Astrocyte (in vitro differentiated cells and primary cell): Measurements from ENCODE around the gene ITK. TPM values are rescaled to one million over a fixed set of nuclear protein-coding genes. Genes with fewer than 3 reads are reported as not detected.

Source experiments
- DNase-seq: peaks from one replicate; pipeline ENCODE4 v3.0.0-alpha.2; 2010; ENCODE audit warnings: low read depth
- FAIRE-seq: peaks from 2 replicates; lab custom pipeline; 2011; peaks lifted over from hg19 to GRCh38; lab: Jason Lieb, UNC
- H2AFZ ChIP-seq: 2 replicates; pipeline ENCODE4 v1.6.0; 2012; ENCODE audit warnings: low read depth, low read length, inconsistent platforms
- H3K27ac ChIP-seq: 2 replicates; pipeline ENCODE4 v1.5.1; 2011; ENCODE audit warnings: low read depth, low read length, inconsistent platforms
- H3K27me3 ChIP-seq: 2 replicates; pipeline ENCODE4 v1.6.0; 2011; ENCODE audit warnings: low read length, inconsistent platforms; ENCODE audit not compliant: insufficient read depth
- H3K36me3 ChIP-seq: 2 replicates; pipeline ENCODE4 v1.5.1; 2011; ENCODE audit warnings: low read length, inconsistent platforms; ENCODE audit not compliant: insufficient read depth
- H3K4me1 ChIP-seq: 2 replicates; pipeline ENCODE4 v1.5.1; 2011; ENCODE audit warnings: low read length, inconsistent platforms; ENCODE audit not compliant: insufficient read depth
- H3K4me2 ChIP-seq: 2 replicates; pipeline ENCODE4 v1.6.0; 2012; ENCODE audit warnings: low read length, inconsistent platforms
- H3K4me3 ChIP-seq: 2 replicates; pipeline ENCODE4 v1.5.1; 2011; ENCODE audit warnings: low read depth, mild to moderate bottlenecking, low read length, inconsistent platforms; ENCODE audit not compliant: insufficient read depth
- H3K79me2 ChIP-seq: 2 replicates; pipeline ENCODE4 v1.6.0; 2012; ENCODE audit warnings: mild to moderate bottlenecking, low read length, inconsistent platforms; ENCODE audit not compliant: insufficient read depth
- H3K9ac ChIP-seq: 2 replicates; pipeline ENCODE4 v1.6.0; 2012; ENCODE audit warnings: mild to moderate bottlenecking, low read length, inconsistent platforms
- H3K9me3 ChIP-seq: 2 replicates; pipeline ENCODE4 v1.5.1; 2012; ENCODE audit warnings: low read depth, mild to moderate bottlenecking, low read length, inconsistent platforms; ENCODE audit not compliant: insufficient read depth
- H4K20me1 ChIP-seq: 2 replicates; pipeline ENCODE4 v1.6.0; 2012; ENCODE audit warnings: low read length, inconsistent platforms; ENCODE audit not compliant: insufficient read depth
- H3K27ac Mint-ChIP-seq: one replicate; pipeline ENCODE4 v1.8.0; 2021; ENCODE audit warnings: mild to moderate bottlenecking, mixed read lengths; ENCODE audit not compliant: unreplicated experiment
- H3K27me3 Mint-ChIP-seq: one replicate; pipeline ENCODE4 v1.8.0; 2021; ENCODE audit warnings: low read depth, mixed read lengths; ENCODE audit not compliant: unreplicated experiment
- H3K36me3 Mint-ChIP-seq: one replicate; pipeline ENCODE4 v1.8.0; 2021; ENCODE audit warnings: low read depth, mixed read lengths; ENCODE audit not compliant: unreplicated experiment
- H3K4me1 Mint-ChIP-seq: one replicate; pipeline ENCODE4 v1.8.0; 2021; ENCODE audit warnings: low read depth, mixed read lengths; ENCODE audit not compliant: unreplicated experiment
- H3K4me3 Mint-ChIP-seq: one replicate; pipeline ENCODE4 v1.8.0; 2021; ENCODE audit warnings: mild to moderate bottlenecking, moderate library complexity, mixed read lengths; ENCODE audit not compliant: unreplicated experiment
- H3K9me3 Mint-ChIP-seq: one replicate; pipeline ENCODE4 v1.8.0; 2021; ENCODE audit warnings: mild to moderate bottlenecking, mixed read lengths; ENCODE audit not compliant: unreplicated experiment
- CTCF ChIP-seq: IDR thresholded peaks from 2 replicates; pipeline ENCODE4 v1.5.1; 2011; ENCODE audit warnings: low read depth, mild to moderate bottlenecking, inconsistent platforms, low read length, moderate library complexity; ENCODE audit not compliant: insufficient read depth
- EZH2 ChIP-seq: IDR thresholded peaks from 2 replicates; pipeline ENCODE4 v1.6.1; 2012; ENCODE audit warnings: mild to moderate bottlenecking, low read length, inconsistent platforms; ENCODE audit not compliant: insufficient read depth
- total RNA-seq: library from RNA; stranded (reverse); gene quantifications from 2 replicates; pipeline ENCODE4 v1.2.1, GENCODE V29; 2021

ITK gene
- total RNA-seq, 1 donor from 2014 or later: 0.48 TPM

DNA sequence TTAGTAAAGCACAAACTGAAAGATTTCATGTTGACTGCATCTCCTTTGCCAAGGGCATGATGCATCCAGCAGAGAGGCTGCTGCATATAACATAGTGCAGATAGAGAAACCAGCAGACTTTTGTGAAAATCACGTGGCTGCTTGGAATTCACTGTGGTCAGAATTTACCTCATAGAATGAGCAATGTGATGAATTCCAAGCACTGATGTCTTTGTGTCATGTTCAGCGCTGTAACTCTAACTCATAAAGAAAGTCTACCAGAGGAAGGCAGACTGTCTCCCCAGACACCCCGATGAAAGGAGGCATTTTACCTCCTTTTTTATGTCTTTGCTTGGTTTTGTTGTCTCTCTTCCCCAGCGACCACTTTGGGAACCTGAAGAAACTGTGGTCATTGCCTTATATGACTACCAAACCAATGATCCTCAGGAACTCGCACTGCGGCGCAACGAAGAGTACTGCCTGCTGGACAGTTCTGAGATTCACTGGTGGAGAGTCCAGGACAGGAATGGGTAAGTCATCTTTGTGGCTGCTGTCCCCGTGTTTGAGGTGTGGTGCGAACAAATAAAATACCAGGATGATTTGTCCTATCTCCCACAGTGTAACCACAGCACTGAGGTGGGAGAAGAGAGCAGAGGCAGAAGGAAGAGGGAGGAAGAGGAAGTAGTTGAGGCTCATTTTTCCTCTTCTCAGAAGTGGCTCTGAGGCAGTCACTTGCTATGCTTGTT is 42.0 kb downstream of the ITK start:
- Histone ChIP-seq H2AFZ (no peak overlapping the region), H3K4me1 (peaks cover 7% of the 10 kb centered on the region), H3K27ac (peak overlapping the region; percentile 33), H3K36me3 (no peaks in the 10 kb centered on the region), H3K9me3 (no peaks in the 10 kb centered on the region), H4K20me1 (no peaks in the 10 kb centered on the region), H3K27me3 (no peaks in the 10 kb centered on the region), H3K4me2 (peak overlapping the region; percentile 55), H3K79me2 (no peaks in the 10 kb centered on the region), H3K9ac (peak overlapping the region; percentile 7), H3K4me3 (no peak overlapping the region)
- Mint-ChIP-seq H3K4me3 (peak overlapping the region; percentile 21), H3K27me3 (no peaks in the 10 kb centered on the region), H3K9me3 (no peaks in the 10 kb centered on the region), H3K36me3 (no peaks in the 10 kb centered on the region), H3K27ac (peak overlapping the region; percentile 97), H3K4me1 (peaks cover 19% of the 10 kb centered on the region)
- TF ChIP-seq EZH2 (no peak), CTCF (no peak)
- DNase-seq (peak; percentile 76), FAIRE-seq (peak; percentile 80)

GRCh38 chr5:157225469-157226422 is 45.1 kb downstream of the ITK start:
- FAIRE-seq (no peak), DNase-seq (no peak)
- Mint-ChIP-seq H3K27me3 (no peaks in the 10 kb centered on the region), H3K27ac (no peak overlapping the region), H3K36me3 (no peaks in the 10 kb centered on the region), H3K9me3 (no peaks in the 10 kb centered on the region), H3K4me1 (peaks cover 16% of the 10 kb centered on the region), H3K4me3 (no peak overlapping the region)
- Histone ChIP-seq H3K9me3 (no peaks in the 10 kb centered on the region), H3K27ac (no peak overlapping the region), H3K9ac (no peak overlapping the region), H3K36me3 (no peaks in the 10 kb centered on the region), H3K27me3 (no peaks in the 10 kb centered on the region), H4K20me1 (no peaks in the 10 kb centered on the region), H2AFZ (no peak overlapping the region), H3K79me2 (no peaks in the 10 kb centered on the region), H3K4me3 (no peak overlapping the region), H3K4me1 (peaks cover 7% of the 10 kb centered on the region), H3K4me2 (no peak overlapping the region)
- TF ChIP-seq EZH2 (no peak), CTCF (no peak)
